ENCODE measurements around the gene RAB39B.

The RAB39B gene

GRCh38 chrX:155246748-155247147, 17.5 kb downstream of the RAB39B start (continued):
- TF ChIP-seq HIC1 (tag by site-specific recombination; IDR thresholded peaks at IDR 0.05) (no peak), ZBTB17 (tag by site-specific recombination; IDR thresholded peaks at IDR 0.05) (peak; percentile 63), ZSCAN23 (tag by site-specific recombination; IDR thresholded peaks at IDR 0.05) (no peak), ZNF302 (tag by site-specific recombination; IDR thresholded peaks at IDR 0.05; ENCODE audit: low read depth) (no peak), ZNF664 (tag by site-specific recombination; IDR thresholded peaks at IDR 0.05) (no peak), ZBTB48 (tag by site-specific recombination; IDR thresholded peaks at IDR 0.05) (no peak), ZBTB7A (tag by site-specific recombination; IDR thresholded peaks at IDR 0.05; ENCODE audit: low read depth) (no peak), ZNF600 (tag by site-specific recombination; IDR thresholded peaks at IDR 0.05) (peak; percentile 34; the same call in 1 of the 2 replicates)

GRCh38 chrX:155242300-155242699, 22.0 kb downstream of the RAB39B start:
- TF ChIP-seq SCRT2 (tag by site-specific recombination; IDR thresholded peaks at IDR 0.05) (peak; percentile 87), SCRT1 (tag by site-specific recombination; IDR thresholded peaks at IDR 0.05; ENCODE audit: borderline replicate concordance) (0 out of 2 replicates have a peak, but pooled peaks have one; percentile 45), ZNF133 (tag by site-specific recombination; IDR thresholded peaks at IDR 0.05) (no peak), ZNF423 (tag by site-specific recombination; IDR thresholded peaks at IDR 0.05) (no peak), KLF16 (tag by site-specific recombination; IDR thresholded peaks at IDR 0.05) (no peak), ZNF488 (tag by site-specific recombination; IDR thresholded peaks at IDR 0.05) (no peak), ZNF585B (tag by site-specific recombination; IDR thresholded peaks at IDR 0.05) (no peak), FEZF1 (tag by site-specific recombination; IDR thresholded peaks at IDR 0.05) (no peak), ZNF521 (tag by site-specific recombination; IDR thresholded peaks at IDR 0.05) (no peak)
- ChIA-PET CTCF (no interaction called here), POLR2A (no interaction called here)
- Histone ChIP-seq H3K36me3 (ENCODE audit: control insufficient read depth in 2 of 2, insufficient read depth in 1 of 2, low read length in 2 of 2) (peaks cover 6 to 34% of the 10 kb centered on the region in 2 experiments), H3K9me3 (ENCODE audit: control insufficient read depth, insufficient read depth, low read depth, low read length) (no peaks in the 10 kb centered on the region), H3K4me3 (ENCODE audit: low read depth, low read length) (no peak overlapping the region), H3K27ac (ENCODE audit: extremely low read depth, low read depth, low read length) (no peak overlapping the region), H3K4me1 (ENCODE audit: control insufficient read depth, insufficient read depth, low read length) (no peaks in the 10 kb centered on the region)

GRCh38 chrX:155237719-155238118, 26.6 kb downstream of the RAB39B start:
- Histone ChIP-seq H3K4me1 (ENCODE audit: control insufficient read depth, insufficient read depth, low read length) (no peaks in the 10 kb centered on the region), H3K36me3 (ENCODE audit: control insufficient read depth in 2 of 2, insufficient read depth in 1 of 2, low read length in 2 of 2) (peaks cover 8 to 66% of the 10 kb centered on the region in 2 experiments), H3K27ac (ENCODE audit: extremely low read depth, low read depth, low read length) (no peak overlapping the region), H3K9me3 (ENCODE audit: control insufficient read depth, insufficient read depth, low read depth, low read length) (no peaks in the 10 kb centered on the region), H3K4me3 (ENCODE audit: low read depth, low read length) (no peak overlapping the region)
- CTCF ChIA-PET = no interaction called here
- TF ChIP-seq ZNF621 (tag by site-specific recombination; IDR thresholded peaks at IDR 0.05) (no peak), ZNF221 (tag by site-specific recombination; IDR thresholded peaks at IDR 0.05; ENCODE audit: borderline replicate concordance) (no peak), ZNF274 (IDR thresholded peaks at IDR 0.05; ENCODE audit: low read length) (no peak), ZNF274 (tag by site-specific recombination; IDR thresholded peaks at IDR 0.05; ENCODE audit: borderline replicate concordance) (no peak), ZNF416 (tag by site-specific recombination; IDR thresholded peaks at IDR 0.05) (no peak), ZNF623 (tag by site-specific recombination; IDR thresholded peaks at IDR 0.05) (no peak), ZNF155 (tag by site-specific recombination; IDR thresholded peaks at IDR 0.05) (no peak), GLIS1 (tag by site-specific recombination; IDR thresholded peaks at IDR 0.05) (no peak), ZBTB21 (tag by site-specific recombination; IDR thresholded peaks at IDR 0.05) (no peak), ZNF792 (tag by site-specific recombination; IDR thresholded peaks at IDR 0.05) (no peak)
- POLR2A ChIA-PET = no interaction called here
